NT2/D1 (cell line): Measurements from ENCODE around the gene F5.

Experiments
- SUZ12 ChIP-seq: IDR thresholded peaks from 2 replicates; pipeline ENCODE4 v1.6.1; 2011; ENCODE audit not compliant: insufficient read length, insufficient read depth; ENCODE audit errors: extremely low read depth
- YY1 ChIP-seq: IDR thresholded peaks from 2 replicates; pipeline ENCODE4 v1.6.1; 2011; ENCODE audit not compliant: insufficient read length, insufficient read depth
- ZNF274 ChIP-seq: IDR thresholded peaks from 2 replicates; pipeline ENCODE4 v1.6.1; 2011; ENCODE audit warnings: mild to moderate bottlenecking, low read depth, low read length

- no peak for TF ChIP-seq YY1
- no peak for TF ChIP-seq ZNF274
- TF ChIP-seq SUZ12 = no peak
Measured at GRCh38 chr1:169563650-169564049, 22.6 kb downstream of the F5 start.
